ENCODE results near the gene CFAP251. TPM values are rescaled to one million over a fixed set of nuclear protein-coding genes. Genes with fewer than 3 reads are reported as not detected.

The CFAP251 gene
- total RNA-seq, 1 experiment from 2014 or later: 5.2 TPM

DNA sequence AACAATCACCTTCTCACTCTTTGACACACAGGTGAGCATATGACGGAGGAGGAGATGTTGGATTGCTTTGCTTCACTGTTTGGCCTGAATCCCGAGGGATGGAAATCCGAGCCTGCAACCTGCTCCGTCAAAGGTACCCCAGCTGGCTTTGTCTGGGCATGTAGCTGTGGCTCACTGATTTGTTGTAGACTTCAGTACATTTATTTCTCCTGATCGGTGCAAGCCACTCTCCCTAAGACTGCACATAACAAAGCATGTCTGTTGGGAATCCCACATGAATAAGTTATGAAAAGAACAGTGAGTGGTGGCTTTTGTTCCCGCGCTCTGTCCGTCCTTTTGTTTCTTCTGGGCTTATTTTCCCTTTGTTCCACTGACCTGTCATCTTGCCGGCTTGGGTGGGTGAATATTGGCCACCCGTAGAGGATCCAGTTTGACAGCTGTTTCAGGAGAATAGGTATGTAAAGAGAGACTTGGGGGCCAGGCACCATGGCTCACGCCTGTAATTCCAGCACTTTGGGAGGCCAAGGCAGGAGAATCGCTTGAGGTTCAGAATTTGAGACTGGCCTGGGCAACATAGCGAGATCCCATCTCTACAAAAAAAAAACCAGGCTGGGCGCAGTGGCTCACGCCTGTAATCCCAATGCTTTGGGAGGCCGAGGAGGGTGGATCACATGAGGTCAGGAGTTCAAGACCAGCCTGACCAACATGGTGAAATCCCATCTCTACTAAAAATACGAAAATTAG, 83.2 kb downstream of the CFAP251 start:
- DNase-seq (ENCODE audit: low spot score): no peak

DNA sequence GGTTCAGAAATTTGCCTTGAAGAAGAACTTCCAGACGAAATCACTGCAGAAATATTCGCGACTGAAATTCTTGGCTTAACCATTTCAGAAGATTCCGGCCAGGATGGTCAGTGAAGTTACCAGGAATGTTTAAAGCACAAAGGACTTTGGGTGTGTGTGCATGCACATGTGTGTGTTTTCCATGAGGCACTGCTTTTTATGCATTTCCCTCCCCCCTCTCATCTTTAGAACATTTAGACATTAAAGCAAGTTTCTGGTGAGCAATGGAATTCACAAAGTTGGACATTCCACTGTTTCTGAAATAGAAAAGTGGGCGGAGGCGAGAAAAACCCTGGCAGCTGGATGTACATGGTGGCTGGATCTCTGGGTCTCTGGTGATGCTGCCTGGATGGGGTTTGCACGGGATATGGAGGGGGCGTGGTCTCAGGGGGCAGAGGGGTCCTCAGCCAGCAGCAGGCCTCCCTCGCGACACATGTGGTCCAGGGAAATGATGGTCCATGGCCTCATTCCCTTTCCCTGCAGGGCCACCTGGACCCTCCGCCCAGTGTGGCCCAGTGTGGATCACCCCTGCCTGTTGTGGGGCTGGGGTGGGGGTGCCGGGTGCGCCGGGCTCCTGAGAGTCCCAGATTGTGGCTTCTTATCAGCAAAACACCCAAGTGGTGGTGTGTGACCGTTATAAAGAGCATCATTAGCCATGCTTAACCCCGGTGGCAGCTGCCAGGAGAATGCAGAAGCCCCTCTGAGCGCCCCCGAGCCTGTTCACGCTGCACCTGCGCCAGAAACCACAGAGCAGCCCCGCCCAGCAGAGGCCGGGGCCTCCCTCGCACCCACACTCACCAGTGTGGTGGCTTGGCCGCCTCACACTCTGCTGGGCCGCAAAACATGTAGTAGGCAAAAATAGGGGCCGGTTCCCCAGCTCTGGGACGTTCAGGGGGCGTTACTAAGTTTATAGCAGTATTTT, 85.5 kb downstream of the CFAP251 start:
- DNase-seq (ENCODE audit: low spot score): no peak

DNA sequence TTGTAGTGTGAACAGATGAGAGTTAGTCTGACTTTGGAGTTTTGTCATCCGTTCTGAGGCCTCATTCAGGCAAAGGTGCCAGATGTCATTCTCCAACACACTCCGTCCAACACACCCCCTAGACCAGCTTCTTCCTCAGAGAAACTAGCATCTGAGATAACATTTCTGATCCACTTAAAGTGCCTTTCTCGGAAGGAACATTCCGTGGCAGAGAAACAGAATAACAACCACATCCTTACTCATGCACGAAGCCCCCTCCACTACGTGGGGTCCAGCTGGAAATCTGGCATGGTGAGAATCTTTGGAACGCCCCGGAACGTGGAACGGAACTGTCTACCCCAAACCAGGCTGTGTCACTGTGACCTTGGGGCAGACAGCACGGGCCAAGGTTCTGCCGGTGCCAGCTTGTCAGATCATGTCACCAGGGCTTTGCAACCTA, 86.3 kb downstream of the CFAP251 start:
- DNase-seq (ENCODE audit: low spot score): no peak

DNA sequence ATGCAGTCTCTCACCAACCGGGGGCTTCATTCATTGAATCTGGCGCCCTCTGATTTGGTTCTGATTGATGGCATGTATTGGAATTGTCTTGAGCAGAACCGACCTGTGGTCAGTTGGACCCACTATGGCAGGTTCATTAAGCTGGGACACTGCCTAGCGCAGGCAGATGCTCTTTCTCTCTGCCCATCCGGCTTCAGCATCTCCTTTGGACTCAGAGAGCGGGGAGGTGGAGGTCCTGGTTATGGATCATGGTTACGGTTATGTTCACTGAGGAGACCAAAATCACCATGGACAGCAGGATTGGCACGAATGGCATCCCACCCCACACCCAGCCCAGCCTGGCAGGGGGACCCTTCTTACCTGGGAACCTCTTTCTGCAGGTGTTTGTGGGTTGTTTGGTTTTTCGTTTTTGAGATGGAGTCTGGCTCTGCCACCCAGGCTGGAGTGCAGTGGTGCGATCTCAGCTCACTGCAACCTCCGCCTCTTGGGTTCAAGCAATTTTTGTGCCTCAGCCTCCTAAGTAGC, 86.9 kb downstream of the CFAP251 start:
- DNase-seq (ENCODE audit: low spot score): no peak

DNA sequence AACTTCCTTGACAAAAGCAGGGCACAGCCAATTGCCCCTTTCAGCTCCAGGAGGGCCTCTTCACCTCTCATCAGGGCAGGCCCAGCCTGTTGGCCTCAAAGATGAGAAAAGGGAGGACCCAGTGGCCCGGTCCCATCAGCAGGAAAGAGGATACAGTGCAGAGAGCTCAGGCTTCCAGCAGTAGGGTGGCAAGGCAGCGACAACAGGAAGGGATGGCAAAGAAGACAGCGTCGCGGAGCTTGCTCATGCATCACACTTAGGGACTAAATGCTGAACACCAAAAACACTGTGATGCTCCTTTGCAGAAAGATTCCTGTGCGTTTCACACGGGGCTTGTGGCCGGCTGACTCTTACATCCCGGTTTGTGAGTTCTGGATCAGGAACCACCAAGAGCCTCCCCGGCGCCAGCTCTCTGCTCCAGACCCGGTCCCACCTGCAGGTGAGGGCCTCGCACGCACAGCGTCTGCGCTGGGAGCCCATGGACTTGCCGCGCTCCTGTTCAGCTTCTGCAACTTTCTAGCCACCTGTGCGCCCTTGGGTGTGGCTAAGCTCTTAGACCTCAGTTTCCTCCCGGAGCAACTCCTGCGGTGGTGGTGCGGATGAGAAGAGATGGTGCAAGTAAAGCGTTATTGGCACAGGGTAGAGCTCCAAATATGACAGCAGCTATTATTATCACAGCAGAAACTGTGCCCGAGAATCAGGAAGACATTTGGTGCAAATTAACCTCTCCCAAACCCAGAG, 88.0 kb downstream of the CFAP251 start:
- no peak for DNase-seq (ENCODE audit: low spot score)

DNA sequence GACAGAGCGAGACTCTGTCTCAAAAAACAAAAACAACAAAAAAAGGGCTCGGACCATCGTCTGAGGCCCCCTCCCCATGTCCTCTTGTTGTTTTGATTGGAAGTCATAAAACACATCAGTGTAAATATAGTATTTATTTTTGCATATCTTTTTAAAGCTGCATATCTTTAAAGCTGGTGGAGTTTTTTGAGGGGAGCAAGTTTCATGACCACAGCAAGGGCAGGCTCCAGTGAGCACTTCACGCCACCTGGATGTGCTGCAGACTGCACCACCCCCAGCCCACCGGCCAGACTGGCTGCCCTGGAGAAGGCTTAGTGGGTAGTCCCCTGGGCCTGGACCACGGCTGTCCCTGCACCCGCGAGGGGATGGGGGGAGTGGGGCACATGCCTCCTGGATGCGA, 91.3 kb downstream of the CFAP251 start:
- no peak for DNase-seq (ENCODE audit: low spot score)

DNA sequence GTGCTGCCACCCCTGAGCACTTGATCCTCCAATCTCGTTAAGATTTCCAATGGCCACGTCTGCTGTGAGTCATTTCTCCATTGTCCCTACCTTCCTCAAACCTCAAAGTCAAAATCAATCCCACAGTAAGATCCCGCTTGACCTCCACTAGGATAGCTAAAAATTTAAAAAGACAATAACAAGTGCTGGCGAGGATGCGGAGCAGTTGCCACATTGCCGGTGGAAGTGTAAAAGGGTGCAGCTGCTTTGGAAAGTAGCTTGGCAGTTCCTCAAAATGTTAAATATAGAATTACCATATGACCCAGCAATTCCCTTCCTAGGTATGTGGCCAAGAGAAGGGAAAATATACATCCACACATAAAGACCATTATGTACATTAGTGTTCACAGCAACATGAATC, 93.8 kb downstream of the CFAP251 start:
- DNase-seq (ENCODE audit: low spot score): no peak

DNA sequence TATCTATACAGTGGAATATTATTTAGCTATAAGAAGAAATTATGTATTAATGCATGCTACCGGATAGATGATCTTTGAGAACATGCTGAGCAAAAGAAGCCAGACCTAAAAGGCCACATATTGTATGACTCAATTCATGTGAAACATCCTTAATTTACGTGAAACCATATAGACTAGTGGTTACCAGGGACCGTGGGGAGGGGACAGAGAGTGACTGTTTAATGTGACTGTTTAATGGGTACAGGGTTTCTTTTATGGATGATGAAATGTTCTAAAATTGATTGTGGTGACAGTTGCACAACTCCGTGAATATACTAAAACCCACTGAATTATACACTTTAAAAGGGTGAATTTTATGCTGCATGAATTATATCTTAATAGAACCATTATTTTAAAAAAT, 94.7 kb downstream of the CFAP251 start:
- no peak for DNase-seq (ENCODE audit: low spot score)

DNA sequence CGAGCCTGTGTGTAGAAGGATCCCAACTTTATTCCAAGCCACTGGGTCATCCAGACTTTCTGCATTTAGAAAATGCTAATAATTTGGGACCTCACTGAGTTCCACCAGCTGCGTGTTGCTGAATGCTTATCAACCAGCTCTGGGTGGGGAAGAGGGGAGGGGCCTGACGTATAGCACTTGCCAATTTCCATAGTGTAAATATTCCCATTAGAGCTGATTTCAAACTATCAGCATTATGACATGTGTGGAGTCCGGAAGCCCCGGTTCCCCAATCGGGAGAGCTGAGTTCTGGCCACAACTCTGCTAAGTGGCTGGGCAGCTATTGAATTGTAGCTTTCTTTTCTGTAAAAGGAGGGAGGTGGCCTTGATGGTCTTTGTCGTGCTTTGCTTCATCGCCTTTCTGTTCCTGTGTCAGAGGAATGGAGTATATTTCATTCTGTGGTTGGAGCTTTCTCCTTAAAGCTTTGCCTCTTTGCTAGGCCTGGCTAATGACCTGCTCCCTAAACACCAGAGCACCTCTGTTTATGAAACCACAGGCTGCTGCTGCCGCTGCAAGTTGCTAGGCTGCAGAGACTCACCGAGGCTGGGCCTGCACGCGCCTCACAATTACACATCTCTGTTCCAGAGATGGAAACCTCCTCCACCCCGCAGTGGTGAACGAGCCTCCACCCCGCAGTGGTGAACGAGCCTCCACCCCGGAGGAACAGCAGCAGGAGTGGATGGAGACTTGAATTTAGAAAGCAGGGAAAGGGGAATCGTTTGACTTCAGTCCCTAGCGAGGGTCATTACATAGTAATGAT, 95.6 kb downstream of the CFAP251 start:
- DNase-seq (ENCODE audit: low spot score): no peak

DNA sequence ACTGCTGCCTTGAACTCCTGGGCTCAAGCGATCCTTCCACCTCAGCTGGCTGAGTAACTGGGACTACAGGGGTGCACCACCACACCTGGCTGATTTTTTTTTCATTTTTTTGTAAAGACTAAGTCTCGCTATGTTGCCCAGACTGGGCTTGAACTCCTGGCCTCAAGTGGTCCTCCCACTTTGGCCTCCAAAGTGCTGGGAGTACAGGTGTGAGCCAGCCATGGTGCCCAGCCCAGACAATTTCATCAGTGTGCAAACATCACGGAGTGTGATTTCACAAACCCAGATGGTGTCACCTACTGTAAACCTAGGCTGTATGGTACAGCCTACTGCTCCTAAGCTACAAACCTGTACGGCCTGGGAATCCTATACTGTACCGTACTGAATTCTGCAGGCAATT, 96.4 kb downstream of the CFAP251 start:
- no peak for DNase-seq (ENCODE audit: low spot score)

DNA sequence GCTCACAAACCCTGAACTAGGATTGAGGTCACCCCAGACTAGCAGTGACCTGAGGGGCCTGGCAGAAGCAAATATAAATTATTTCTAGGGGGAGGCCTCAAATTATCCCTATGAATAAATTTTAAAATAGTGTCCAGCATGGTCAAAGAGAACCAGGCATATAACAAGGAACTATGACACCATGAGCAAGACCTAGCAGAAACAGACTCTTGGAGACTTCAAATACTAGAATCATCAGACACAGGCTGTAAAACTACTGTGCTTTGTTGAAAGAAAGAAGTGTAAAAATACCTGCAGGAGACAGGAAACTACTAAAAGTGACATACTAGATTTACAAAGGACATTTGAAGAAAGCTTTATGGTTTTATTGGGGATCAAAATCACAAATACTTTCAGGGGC, 100.1 kb downstream of the CFAP251 start:
- no peak for DNase-seq (ENCODE audit: low spot score)

DNA sequence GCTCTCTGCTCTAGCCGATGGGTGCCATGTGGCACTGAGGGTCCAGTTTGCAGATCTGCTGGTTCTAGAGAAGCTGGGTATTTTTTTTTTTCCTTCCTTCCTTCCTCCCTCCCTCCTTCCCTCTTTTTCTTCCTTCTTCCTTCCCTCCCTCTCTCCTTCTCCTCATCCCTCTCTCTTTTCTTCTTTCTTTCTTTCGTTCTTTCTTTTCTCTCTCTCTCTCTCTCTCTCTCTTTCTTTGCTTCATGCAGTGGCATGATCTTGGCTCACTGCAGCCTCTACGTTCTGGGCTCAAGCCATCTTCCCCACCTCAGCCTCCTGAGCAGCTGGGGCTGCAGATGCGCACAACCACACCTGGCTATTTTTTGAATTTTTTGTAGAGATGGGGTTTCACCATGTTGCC, 100.5 kb downstream of the CFAP251 start:
- DNase-seq (ENCODE audit: low spot score): no peak

DNA sequence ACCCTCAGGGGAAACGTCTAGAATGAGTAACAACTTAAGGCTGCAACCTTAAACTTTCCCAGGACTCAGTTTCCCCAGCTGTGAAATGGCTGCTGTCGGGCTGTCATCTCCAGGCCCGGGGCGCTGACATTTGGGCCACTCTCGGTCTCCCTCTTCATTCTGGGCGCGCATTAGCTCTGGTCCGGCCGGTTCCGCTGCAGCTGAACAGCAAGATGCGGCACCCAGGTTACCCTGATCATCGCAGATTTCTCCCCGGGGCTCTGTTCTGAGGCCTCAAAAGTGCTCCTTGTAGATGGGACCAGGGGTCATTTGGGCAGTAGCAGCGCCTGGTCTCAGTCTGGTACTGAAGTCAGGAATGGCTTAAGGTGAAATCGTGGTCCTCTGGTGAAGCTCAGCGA, 102.4 kb downstream of the CFAP251 start:
- DNase-seq (ENCODE audit: low spot score): no peak

DNA sequence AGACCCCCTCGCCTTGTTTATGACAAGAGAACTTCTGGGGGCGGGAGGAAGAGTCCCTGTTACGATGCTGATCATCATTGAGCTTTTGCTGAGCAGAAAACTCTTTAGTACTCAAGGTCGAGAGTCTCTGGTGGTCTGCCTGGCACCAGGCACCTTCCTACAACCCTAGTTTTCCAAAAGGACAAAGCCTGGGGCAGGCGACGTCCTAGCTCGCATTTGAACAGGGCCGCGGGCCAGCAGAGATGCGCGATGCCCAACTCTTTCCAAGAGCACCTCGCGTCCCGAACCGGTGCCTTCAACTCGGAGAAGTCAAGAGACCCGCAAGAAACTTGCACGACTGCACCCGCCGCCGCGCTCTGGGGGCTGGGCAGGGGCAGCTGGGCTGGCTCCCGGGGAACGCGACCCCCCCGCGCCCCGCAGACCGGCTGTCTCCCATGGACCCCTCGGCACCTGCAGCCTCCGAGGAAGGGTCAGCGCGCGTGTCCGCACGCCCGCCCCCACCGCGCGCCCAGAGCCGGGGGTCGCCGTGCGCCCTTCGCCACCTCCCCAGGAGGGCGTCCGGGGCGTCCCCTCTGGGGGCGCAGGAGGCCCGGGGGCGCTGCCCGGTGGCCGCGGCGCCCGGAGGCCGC, 102.9 kb downstream of the CFAP251 start:
- DNase-seq (ENCODE audit: low spot score): no peak

DNA sequence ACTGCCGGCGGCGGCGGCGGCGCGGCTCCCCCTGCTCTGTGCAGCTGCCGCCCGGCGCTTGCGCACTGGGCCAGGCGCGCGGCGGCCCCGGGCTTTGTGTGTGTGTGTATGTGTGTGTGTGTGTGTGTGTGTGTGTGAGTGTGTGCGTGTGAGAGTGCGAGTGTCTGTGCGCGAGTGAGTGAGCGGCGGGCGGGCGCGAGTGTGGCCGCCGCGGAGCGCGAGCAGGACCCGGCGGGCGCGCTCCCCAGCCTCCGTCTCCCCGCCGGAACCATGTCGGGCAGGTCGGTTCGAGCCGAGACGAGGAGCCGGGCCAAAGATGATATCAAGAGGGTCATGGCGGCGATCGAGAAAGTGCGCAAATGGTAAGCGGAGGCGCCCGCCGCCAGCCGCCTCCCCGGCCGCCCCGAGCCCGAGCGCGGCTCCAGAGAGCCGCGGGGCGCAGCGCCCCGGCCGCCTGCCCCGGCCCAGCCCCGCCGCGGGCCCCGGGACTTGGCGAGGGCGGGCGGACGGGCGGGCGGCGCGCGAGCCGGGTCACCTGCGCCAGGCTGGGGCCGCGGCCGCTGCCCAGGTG, 103.5 kb downstream of the CFAP251 start, which contains the start of gene BCL7A:
Gene BCL7A (plus strand): TSS at position 63 of the 571 bp plus-strand sequence. CDS start 208 bp downstream, at position 271.
- DNase-seq (ENCODE audit: low spot score): peak; percentile 19

DNA sequence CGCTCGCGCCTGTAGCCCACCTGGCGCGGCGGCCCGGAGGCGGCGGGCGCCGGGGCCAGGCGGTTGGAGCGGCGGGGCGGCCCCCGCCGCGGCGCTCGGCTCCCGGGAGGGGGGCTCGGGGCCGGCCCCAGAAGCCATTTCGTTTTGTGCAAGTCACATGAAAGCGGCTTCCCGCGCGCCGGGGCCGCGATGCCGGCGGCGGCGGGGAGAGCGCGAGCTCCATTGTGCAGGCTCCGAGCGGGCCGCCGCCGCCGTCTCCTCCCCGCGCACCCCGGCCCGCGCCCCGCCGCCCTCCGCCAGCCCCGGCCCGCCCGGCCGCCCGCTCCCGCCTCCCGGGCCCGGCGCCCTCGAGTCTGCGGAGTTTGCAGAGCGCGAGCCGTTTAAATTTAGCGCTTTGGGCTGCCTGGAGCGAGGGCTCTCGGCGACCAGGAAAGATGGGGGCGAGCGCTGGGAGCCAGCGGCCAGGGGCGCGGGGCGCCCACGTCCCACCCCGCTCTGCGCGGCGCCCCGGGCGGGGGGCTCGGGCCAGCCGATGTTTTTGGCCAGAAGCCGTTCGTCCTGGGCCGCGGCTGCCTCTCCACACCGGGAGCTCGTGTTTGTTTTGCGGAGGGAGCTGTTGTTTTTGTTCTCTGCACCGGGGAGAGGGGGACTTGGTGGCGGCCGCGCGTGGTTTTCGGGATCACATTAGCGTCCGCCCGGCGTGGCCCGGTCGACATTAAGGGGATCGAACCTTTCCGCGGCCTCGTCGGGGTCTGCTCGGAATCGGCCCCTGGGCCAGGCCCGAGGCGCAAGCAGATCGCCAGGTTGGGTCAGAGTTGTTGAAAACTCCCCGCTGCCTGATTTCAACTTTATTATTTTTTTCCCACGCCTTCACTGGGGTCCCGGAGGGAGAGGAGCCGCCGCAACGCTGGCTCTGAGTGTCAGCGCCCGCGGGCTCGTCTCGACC, 104.3 kb downstream of the CFAP251 start:
- DNase-seq (ENCODE audit: low spot score): no peak

DNA sequence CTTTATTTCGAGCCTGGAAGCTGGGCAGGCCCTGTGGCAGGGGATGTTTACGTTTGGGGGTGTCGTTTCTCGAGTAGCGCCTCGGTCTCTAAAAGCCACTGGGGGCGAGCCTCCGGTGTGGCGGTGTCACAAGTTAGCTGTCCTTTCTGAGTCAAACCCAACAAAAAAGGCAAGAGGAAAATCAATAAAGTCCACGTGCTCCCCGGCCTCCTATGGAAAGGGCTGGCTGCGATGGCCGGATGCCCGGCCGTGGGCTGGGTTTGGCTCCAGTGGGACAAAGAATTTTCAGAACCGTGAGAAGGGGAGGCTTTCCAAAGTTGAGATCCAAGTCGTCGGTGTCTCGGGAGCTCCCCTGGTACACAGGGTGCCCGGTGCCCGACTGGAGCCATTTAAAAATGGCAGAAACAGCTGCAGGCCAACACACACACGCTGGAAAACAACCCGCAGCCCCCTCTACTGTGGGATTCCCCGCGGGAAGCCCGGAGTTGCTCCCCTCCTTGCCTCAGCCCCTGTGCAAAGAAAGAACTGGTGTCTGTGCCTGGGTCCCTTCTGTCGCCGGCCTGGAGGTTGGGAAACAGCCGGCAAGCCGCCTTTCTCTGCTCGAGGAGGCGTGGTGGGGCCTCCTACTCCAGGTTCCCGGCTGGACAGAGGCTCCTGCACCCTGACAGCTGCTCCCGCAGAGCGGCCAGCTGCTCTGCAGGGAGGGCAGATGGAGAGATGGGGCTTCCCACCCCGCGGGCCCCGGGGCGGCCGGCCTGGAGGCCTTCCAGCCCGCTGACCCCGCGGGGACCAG, 105.1 kb downstream of the CFAP251 start:
- DNase-seq (ENCODE audit: low spot score): no peak

DNA sequence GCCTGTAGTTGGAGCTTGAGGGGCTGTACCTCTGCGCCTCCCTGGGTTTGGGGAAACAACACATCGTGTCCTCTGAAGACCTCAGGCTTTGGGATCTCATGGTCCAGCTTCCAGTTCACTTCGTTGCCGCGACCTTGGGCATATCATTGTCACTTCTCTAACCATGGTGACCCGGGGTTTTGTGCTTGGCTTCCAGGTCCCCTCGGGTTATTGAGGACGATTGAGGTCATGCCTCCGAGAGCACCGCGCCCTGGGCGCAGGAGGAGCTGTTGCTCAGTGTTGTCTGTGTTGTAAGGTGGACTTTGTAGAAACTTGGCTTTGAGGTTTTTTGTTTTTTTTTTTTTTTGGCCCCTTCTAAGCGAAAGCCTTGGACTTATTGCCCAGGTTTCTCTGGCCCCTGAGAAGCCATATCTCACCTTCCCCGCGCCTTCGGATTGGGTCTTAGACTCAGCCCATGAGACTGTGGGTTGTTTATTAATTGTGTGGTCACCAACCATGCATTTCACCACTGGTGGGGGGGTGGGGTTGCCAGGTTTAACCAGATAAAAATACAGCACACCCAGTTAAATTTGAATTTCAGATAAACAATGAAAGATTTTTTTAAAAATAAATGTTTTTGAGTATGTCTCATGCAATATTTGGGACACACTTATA, 105.9 kb downstream of the CFAP251 start:
- DNase-seq (ENCODE audit: low spot score): no peak
